ENCODE measurements around the gene CHST10. TPM values are rescaled to one million over a fixed set of nuclear protein-coding genes. Genes with fewer than 3 reads are reported as not detected.

The CHST10 gene
- total and polyA plus RNA-seq, 10 donors: 4.0 to 9.7 (median 6.2) TPM

GRCh38 chr2:100429726-100430125 is 12.3 kb upstream of the CHST10 start:
- intact Hi-C loops (cut with DNase I; ENCODE audit: low total_unique reads): no loop called here
- 4 to 42% (median 18%) methylated on average over 1 of the region's 1 CpG for WGBS, 5 donors
- Histone ChIP-seq H3K4me1 (no peaks in the 10 kb centered on the region), H3K9me3 (peaks cover 0 to 7% (median 0%) of the 10 kb centered on the region in 8 donors), H3K4me3 (no peak overlapping the region), H3K27ac (no peak overlapping the region), H3K36me3 (no peaks in the 10 kb centered on the region), H3K27me3 (replicated peaks in 1 of 7) (peaks cover 0 to 10% (median 0%) of the 10 kb centered on the region in 7 donors)
- no peak for DNase-seq
- TF ChIP-seq POLR2A (IDR thresholded peaks at IDR 0.05): no peak
- no peak for TF ChIP-seq POLR2AphosphoS5 (IDR thresholded peaks at IDR 0.05)
- TF ChIP-seq, protein P1, sequence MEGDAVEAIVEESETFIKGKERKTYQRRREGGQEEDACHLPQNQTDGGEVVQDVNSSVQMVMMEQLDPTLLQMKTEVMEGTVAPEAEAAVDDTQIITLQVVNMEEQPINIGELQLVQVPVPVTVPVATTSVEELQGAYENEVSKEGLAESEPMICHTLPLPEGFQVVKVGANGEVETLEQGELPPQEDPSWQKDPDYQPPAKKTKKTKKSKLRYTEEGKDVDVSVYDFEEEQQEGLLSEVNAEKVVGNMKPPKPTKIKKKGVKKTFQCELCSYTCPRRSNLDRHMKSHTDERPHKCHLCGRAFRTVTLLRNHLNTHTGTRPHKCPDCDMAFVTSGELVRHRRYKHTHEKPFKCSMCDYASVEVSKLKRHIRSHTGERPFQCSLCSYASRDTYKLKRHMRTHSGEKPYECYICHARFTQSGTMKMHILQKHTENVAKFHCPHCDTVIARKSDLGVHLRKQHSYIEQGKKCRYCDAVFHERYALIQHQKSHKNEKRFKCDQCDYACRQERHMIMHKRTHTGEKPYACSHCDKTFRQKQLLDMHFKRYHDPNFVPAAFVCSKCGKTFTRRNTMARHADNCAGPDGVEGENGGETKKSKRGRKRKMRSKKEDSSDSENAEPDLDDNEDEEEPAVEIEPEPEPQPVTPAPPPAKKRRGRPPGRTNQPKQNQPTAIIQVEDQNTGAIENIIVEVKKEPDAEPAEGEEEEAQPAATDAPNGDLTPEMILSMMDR (IDR thresholded peaks at IDR 0.05 in 8 of 11, conservative IDR thresholded peaks at IDR 0.05 in 3 of 11): no peak

GRCh38 chr2:100427627-100428258 is 10.3 kb upstream of the CHST10 start:
- no peak for TF ChIP-seq POLR2A (IDR thresholded peaks at IDR 0.05)
- TF ChIP-seq, protein P1 (IDR thresholded peaks at IDR 0.05 in 8 of 11, conservative IDR thresholded peaks at IDR 0.05 in 3 of 11): peak in 7 of 11 experiments; percentile 10 to 55 (median 47)
- no peak overlapping the region for H3K27ac ChIP-seq
- intact Hi-C loops (cut with DNase I; ENCODE audit: low total_unique reads): no loop called here
- DNase-seq: no peak
- H3K36me3 ChIP-seq: no peaks in the 10 kb centered on the region
- H3K4me3 ChIP-seq: no peak overlapping the region
- H3K9me3 ChIP-seq: peaks cover 0 to 7% (median 0%) of the 10 kb centered on the region in 8 donors
- H3K4me1 ChIP-seq: no peaks in the 10 kb centered on the region
- peaks cover 0 to 10% (median 0%) of the 10 kb centered on the region in 7 donors for H3K27me3 ChIP-seq (replicated peaks in 1 of 7)
- 29 to 45% (median 40%) methylated on average over 11 of the region's 11 CpGs for WGBS, 5 donors

GRCh38 chr2:100427111-100427510 is 9.6 kb upstream of the CHST10 start:
- Histone ChIP-seq H3K27ac (no peak overlapping the region), H3K4me1 (no peaks in the 10 kb centered on the region), H3K4me3 (no peak overlapping the region), H3K36me3 (no peaks in the 10 kb centered on the region), H3K9me3 (peaks cover 0 to 7% (median 0%) of the 10 kb centered on the region in 8 donors), H3K27me3 (replicated peaks in 1 of 7) (peaks cover 0 to 10% (median 0%) of the 10 kb centered on the region in 7 donors)
- WGBS, 5 donors: 84 to 96% (median 93%) methylated on average over 7 to 12 of the region's 12 CpGs
- no peak for TF ChIP-seq POLR2A (IDR thresholded peaks at IDR 0.05)
- TF ChIP-seq POLR2AphosphoS5 (IDR thresholded peaks at IDR 0.05): no peak
- TF ChIP-seq, protein P1 (IDR thresholded peaks at IDR 0.05 in 8 of 11, conservative IDR thresholded peaks at IDR 0.05 in 3 of 11): no peak
- intact Hi-C loops (cut with DNase I; ENCODE audit: low total_unique reads): no loop called here
- no peak for DNase-seq

GRCh38 chr2:100426384-100426720 is 8.9 kb upstream of the CHST10 start:
- whole genome bisulfite sequencing, 5 donors: 82 to 91% (median 86%) methylated on average over 15 to 18 of the region's 18 CpGs
- Histone ChIP-seq H3K9me3 (peaks cover 0 to 7% (median 0%) of the 10 kb centered on the region in 8 donors), H3K4me3 (no peak overlapping the region), H3K36me3 (no peaks in the 10 kb centered on the region), H3K27ac (no peak overlapping the region), H3K27me3 (replicated peaks in 1 of 7) (peaks cover 0 to 10% (median 0%) of the 10 kb centered on the region in 7 donors), H3K4me1 (no peaks in the 10 kb centered on the region)
- no peak for DNase-seq
- intact Hi-C loops (cut with DNase I; ENCODE audit: low total_unique reads): no loop called here
- TF ChIP-seq POLR2AphosphoS5 (IDR thresholded peaks at IDR 0.05): no peak
- TF ChIP-seq, protein P1 (IDR thresholded peaks at IDR 0.05 in 8 of 11, conservative IDR thresholded peaks at IDR 0.05 in 3 of 11): no peak
- no peak for TF ChIP-seq POLR2A (IDR thresholded peaks at IDR 0.05)

All from spleen (tissue), 11 donors.